Pons (tissue), 1 donor: ENCODE data around the gene JSRP1.

Experiments
- DNase-seq: peaks from one replicate; pipeline ENCODE4 v3.0.0-alpha.2; 2016; ENCODE audit warnings: low spot score

JSRP1 gene

DNA sequence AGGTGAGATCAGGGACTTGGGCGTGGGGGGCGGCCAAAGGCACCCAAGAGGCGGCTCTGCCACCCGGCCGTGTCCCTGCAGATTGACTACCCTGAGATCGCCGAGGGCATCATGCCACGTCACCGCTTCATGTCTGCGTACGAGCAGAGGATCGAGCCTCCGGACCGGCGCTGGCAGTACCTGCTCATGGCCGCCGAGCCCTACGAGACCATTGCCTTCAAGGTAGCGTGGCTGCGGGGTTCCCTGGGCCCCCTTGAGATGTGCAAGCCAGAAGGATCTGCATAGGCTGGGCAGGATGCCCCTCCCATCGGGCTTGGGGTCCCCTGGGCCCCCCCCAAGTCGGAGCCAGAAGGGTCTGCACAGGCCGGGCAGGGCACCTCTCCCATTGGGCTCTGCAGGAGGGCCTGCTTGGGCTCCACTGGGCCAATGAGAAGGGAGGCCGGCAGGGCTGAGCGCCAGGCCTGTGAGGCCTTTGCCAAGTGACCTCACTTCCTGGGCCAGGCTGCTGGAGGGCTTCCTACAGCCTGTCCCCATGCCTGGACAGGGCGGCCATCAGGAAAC, 9.3 kb downstream of the JSRP1 start:
- DNase-seq, result no peak

DNA sequence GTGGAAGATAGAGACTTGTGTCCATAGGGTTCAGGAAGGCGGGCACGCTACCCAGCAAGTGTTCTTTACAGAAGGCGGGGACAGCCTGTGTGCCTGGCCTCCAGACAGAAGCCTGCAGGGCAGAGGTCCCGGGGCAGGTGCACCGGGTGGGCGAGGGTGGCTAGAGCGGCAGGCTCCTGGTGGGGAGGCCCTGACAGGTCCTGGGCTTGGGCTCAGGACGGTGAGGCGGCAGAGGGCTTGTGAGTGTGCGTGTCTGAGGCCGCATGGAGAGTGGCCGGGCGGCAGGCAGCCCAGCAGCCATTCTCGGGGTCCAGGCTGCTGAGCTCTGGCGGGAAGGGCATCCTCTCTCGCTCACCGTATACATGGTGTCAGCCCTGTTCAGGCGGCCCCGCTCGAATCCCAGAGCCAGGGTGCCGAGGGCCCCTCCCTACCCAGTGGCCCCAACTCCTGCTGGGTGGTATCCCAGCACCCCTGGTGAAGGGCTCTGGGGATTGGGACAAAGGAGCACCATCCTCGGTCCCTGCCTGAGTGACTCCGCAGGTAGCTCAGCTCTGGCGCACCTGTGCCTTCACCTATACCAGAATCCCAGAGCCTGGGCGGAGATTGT, 10.1 kb downstream of the JSRP1 start:
- DNase-seq, result no peak

DNA sequence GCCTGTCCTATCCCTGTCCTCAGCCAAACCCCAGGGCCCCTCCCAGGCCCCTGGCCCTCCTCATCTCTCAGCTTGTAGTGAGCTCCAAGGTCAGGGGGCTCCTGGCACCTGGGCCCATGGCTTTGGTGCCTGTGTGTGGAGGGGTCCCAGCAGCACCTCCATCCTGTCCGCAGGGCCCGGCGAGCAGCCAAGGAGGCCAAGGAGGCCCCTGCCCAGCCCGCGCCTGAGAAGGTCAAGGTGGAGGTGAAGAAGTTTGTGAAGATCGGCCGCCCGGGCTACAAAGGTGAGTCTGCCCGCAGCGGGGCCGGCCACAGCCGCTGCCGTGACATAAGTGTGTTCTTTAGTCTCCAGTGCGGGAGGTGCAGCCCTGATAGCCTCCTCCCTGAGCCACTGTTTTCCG, 10.9 kb downstream of the JSRP1 start:
- DNase-seq, result no peak

DNA sequence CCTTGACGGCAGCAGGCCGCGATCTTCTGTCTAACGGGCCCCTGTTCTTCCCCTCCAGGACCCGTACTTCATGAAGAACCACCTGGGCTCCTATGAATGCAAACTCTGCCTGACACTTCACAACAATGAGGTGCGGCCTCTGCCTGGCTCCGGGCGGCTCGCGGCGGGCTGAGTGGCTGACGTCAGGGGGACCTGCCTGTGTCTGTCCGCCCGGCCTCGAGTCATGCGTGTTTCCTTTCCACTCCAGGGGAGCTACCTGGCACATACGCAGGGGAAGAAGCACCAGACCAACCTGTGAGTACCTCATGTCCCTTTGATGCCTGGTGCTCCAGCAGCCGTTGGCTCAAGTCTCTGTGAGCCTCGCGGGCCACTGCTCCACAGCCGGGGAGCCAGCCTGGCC, 11.7 kb downstream of the JSRP1 start:
- no peak for DNase-seq

DNA sequence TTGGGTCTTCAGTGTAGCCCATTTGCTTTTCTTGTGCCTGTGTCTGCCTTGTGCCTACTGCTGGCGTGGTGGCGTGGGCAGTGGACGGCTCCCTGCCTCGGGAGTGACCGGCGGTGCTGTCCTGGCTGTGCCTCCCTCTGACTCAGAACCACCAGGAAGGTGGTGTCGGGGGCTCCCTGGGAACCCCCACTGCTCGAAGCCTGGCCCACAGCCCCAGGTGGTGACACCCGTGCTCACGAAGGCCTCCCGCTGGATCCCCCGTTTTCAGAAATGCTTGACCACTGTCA, 12.1 kb downstream of the JSRP1 start:
- no peak for DNase-seq

DNA sequence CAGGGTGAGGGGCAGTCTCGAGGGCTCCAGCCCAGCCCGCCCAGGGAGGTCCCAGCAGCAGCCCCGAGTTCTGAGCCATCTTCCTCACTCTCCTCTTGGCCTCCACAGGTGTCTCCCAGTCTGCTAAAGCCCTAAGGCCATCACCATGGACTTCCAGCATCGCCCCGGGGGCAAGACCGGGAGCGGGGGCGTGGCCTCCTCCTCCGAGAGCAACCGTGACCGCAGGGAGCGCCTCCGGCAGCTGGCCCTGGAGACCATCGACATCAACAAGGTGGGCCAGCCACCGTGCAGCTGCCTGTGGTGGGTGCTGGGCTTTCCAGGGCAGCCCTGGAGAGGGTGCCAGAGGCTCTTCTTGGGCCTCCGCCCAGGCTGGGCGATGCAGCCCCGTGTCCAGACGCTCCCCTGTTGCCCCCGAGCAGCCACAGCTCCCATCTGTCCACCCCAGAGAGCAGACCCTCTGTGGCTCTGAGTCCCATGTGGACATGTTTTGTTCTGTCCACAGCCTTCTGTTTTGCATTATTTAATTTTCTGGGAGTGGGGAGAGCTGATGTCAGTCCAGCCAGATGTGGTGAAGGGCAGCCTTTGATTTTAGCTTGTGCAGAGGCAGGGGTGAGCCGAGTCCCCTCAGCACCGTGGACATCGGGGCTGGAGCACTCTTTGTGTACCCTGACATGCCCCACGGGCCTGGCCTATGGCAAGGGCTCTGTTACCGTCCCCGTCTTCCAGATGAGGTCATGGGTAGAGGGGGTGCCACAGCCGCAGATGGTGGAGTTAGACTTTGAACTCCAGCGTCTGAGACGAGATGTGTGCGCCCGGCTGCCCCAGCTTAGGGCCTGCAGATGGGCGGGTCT, 12.7 kb downstream of the JSRP1 start:
- no peak for DNase-seq

DNA sequence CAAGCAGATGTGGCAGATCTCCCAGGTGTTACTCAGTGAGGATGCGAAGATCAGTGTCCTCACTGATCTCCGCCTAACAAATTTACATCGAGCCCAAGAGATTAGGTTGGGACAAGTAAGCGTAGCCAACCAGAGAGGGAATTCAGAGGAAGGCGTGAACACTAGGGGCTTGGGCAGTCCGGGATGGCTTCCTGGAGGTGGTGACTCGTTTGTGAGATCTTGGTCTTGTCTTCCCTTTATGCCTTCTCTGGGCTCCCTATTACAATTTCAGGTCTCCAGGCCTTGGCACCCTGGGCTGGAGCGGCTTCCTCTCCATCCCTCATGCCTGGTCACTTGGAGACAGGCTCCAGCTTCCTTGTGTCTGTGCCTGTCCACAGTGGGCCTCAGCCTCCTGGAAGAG, 13.4 kb downstream of the JSRP1 start:
- DNase-seq, result no peak

DNA sequence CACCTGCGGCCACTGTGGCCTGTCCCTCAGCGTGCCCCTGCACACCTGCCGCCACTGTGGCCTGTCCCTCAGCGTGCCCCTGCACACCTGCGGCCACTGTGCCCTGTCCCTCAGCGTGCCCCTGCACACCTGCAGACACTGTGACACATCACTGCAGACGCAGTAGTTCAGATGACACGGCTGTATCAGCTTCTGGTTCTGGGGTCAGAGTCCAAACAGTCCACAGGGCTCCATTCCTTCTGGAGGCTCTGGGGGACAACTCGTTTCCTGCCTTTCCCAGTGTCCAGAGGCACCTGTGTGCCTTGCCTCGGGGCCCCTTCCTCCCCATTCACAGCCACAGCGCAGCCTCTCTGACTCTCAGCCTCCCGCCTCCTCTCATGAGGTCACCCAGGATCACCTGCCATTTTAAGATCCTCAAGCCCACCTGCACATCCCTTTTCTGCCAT, 14.1 kb downstream of the JSRP1 start:
- DNase-seq, result no peak

DNA sequence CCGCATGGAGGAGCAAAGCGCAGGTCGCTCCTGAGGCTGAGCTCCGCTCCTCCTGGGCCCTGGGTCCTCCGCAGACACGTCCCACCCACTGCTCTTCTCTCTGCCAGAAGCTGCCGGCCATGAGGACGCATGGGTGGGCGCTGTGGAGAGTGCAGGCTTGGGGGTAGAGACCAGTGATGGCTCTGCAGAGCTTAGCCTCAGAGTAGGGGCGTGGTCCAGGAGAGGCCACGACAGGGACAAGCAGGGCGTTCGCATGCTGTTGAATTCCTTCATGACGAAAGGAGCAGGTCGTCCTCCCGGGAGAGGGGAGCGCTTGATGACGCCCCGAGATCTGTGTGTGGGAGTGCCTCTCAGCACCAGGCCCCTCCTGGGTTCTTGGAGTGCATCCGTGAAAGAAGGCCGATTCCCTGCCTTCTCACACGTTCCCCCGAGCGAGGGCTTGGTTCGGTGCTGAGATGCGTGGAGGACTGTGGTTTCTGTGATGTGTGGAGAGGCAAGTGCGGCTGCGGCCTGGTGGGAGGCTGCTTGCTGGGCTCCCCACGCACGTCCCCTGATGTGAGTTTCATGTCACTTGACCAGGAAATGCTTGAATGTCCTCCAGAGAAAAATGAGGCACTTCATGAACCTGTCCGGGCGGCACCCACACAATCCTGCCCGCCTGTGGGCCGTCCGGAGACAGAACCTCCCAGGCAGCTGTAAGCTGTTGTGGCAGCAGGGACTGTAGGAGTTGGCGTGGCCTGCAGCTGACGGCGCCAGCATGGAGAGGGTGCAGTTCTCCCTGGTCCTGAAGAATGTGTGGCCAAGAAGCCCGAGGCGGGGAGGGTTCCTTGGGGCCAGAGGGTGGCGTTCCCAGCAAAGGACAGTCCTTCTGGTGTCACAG, 15.1 kb downstream of the JSRP1 start:
- no peak for DNase-seq

DNA sequence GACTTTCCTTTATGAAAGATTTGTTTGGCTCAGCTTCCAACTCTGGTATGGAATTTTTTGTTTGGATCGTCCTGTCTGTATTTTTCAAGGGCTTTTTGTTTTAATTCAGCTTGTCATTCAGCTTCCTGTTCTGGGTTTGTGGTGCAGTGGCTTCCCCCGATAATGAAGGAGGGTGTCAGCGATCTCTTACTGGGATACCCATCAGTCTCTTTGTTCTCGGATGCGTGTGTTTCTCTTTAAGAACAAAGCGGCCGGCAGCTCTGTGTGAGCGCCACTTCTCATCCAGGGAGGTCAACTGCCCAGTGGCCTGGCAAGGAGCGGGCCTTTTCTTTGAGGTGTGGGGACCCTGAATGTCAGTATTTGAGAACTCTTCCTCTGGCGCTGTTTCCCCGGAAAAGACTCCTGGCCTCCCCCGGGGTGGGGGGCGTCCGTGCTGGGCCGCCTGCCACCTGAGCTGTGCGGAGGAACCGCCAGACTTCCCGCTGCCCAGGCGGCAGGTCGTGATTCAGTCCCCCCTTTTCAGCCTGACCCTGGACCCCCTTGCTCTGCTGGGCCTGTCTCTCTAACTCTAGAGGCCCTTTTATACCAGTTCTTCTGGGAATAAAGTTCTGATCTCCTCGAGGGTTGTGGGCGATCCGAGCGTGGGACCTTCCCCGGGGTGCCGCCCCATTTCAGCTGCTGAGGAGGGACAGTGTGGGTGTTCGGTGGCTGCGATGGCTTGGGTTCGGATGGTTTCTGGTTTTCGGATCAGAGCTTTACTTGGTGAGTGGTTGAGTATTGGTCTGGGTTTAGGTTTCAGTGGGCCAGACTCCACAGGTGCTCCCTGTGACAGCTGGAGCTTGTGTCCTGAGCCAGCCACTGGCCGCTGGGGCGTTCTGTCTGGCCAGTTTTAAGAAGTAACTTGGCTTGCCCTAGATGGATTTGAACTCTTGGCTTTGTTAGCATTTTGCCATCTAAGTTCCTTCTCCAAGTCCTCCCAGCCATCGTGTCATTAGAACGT, 16.1 kb downstream of the JSRP1 start:
- DNase-seq, result peak; percentile 29

DNA sequence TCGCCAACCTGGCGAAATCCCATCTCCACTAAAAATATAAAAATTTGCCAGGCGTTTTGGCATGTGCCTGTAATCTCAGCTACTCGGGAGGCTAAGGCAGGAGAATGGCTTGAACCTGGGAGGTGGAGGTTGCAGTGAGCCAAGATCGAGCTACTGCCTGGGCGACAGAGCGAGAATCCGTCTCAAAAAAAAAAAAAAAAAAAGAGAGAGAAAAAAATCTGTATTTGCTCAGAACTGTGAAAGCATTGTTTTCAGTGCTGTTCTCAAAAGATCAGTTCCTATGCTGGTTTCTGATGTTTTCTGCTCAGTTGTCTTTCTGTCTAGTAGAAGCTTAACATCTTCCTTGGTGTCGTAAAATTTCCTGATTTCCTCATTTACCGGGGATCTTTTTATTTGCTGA, 17.0 kb downstream of the JSRP1 start:
- DNase-seq, result peak; percentile 25

DNA sequence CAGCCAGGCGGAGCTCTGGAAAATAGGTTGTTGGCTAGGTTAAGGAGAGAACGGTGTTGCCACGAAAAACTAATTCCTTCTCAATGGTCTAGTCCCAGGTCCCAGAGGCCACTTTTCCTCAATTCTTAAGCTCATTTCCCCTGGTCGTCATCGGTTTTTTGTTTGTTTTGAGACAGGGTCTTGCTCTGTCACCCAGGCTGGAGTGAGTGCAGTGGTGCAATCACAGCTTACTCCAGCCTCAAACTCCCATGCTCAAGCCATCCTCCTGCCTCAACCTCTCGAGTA, 18.4 kb downstream of the JSRP1 start:
- no peak for DNase-seq

DNA sequence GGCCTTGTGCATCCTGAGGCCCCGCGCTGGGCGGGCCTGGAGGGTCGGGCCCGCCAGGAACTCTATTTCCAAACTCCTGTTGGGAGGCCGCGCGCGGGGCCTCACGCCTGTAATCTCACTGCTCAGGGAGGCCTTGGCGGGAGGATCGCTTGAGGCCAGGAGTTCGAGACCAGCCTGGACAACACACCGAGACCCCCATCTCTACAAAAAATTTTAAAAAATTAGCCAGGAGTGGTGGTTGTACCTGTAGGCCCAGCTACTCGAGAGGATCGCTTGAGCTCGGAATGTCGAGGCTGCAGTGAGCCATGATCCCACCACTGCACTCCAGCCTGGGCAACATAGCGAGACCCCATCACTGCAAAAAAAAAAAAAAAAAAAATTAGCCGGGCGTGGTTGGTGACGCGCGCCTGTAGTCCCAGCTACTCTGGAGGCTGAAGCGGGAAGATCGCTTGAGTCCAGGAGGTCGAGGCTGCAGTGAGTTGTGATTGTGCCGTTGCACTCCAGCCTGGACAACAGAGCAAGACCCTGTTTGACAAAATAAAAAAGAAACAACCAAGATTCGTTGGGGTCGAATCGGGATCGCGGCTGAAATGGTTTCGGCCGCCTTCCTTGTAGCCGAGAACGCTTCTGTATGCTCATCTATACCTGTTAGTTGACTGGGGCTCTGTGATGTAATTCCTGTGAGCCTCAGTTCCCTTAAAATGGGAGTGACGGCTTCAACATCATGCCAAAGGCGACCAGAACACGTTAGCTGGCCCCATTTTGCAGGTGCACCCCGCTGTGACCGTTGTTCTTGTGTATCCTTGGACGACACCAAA, 19.0 kb downstream of the JSRP1 start:
- DNase-seq, result no peak

DNA sequence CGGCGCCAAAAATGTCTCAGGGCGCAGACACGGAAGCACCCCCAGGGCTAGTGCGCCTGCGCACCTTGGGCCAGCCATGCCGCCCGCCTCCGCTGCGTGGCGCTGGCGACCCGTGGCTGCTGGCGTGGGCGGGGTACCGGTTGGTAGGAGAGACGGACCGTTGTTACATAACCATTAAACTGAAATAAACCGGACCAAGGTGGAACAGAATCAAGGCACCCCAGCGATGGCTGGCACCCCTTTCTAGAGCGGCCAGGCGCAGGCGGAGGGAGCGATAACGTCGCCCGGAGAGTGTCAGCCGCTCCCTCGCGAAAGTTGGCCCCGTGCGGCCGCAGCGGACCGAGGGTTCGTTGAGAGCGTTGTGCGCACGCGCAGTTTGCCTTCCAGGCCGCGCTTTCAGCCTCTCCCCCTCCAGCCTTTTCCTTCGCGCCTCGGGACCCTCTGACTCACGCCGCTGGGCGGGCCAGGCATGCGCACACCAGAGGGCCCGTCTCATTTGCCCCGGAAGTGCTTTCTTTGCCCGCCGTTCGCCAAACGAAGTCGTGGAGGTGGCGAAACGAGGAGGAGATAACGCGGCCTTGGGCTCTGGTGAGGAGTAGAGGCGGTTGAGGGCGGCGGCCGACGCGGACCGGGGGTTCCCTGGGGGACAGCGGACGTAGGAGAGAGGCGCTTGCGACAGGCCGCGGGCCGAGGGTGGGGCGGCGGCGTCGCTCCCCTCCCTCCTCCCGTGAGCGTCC, 19.7 kb downstream of the JSRP1 start, which contains the start of the genes PLEKHJ1 and SF3A2:
TSS of gene PLEKHJ1 (minus strand) at position 16 of the 737 bp plus-strand sequence. CDS start 81 bp downstream, outside the sequence.
TSS of gene SF3A2 (plus strand) at position 511 of the 737 bp plus-strand sequence. CDS start 6,595 bp downstream, outside the sequence.
- peak; percentile 94 for DNase-seq

DNA sequence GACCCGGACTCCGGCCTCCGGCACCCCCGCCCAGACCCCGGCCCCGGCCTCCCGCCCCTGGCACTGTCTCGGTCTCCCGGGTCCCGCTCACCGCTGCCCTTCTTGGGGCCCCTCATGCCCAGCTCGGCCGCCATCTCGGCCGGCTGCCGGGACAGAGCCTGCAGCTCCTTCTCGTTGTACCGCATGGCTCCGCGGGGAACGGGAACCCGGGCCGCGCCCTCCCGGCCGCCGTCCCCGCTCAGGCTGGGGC, 20.2 kb downstream of the JSRP1 start:
- DNase-seq, result no peak

DNA sequence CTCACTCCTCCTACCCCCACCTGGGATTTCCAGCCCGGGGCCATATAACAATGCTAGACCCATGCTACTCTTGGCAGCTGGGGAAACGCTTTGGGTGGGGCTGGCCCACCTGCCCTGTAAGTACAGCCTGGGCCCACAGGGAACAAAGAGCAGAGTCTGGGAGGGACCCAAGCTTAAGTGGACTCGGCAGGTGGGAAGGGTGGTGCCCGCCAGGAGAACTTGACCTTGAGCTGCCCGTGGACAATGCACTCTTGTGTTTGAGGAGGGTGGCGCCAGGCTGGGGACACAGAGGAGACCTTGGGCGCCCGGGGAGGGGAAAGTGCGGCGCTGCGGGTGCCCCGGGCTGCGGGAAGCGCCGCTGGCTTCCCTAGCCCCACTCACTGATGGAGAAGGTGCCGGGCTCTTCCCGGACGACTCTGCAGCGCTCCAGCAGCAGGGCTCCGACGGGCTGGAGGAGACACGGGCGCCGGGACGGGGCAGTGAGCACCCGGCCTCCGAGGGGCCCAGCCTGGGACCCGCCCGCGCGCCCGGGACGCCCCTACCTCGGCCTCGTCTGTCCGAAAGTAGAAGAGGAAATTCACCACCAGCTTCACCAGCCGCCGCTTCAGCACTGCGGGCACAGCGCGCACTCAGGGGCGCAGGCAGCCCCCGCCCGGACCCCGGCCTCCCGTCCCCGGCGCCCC, 20.7 kb downstream of the JSRP1 start:
- no peak for DNase-seq

DNA sequence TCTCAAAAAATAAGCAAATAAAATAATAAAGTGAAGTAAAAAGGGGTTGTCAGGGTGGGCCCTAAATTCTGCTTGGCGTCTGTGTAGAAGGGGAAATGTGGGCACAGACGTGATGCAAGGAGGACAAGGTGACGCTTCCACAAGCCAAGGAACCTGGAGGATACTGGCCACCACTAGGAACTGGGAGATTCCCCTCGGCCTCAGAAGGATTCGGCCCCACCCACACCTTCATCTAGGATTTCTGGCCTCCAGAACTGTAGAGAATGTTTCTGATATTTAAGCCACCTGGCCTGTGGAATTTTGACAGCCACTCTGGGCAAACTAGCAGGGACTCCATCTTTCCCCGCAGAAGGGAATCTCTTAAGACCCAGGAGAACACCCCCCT, 21.2 kb downstream of the JSRP1 start:
- DNase-seq, result no peak

DNA sequence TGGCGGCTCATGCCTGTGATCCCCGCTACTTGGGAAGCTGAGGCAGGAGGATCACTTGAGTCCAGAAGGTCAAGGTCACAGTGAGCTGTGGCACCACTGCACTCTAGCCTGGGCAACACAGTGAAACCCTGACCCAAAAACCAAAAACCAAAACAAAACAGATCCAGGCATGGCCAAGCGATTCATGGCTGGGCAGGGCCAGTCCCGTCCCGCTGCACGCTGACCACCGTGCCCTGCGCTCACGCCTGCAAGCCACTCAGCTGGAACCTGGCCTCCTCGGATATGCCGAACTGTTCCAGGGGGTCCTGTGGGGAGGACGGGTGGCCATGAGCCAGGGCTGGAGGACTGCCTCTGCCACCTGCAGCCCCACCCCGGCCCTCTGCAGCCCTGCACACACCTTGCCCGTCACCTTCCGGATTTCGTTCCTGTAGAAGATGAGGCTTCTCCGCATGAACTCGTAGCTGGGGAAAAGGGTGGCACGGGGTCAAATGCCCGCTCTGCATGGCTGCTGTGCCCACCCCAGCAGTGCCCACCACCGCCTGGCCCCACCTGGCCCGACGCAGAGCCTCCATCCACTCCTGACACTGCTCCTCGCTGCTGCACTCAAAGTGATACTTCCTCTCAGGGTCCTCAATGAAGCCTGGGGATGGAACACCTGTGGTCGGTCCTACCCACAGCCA, 22.5 kb downstream of the JSRP1 start:
- DNase-seq, result no peak
